HFF-Myc (cell line): ENCODE measurements around the gene TAGAP.

Source experiments
- DNase-seq: peaks from one replicate; pipeline ENCODE4 v3.0.0-alpha.2; 2011; ENCODE audit warnings: low read depth; ENCODE audit errors: extremely low read depth
- H3K4me3 ChIP-seq: replicated peaks from 2 replicates; pipeline ENCODE4 v1.5.1; 2011; ENCODE audit warnings: low read depth, mild to moderate bottlenecking, control low read depth, low read length
- CTCF ChIP-seq: IDR thresholded peaks from 2 replicates; pipeline ENCODE4 v1.5.1; 2012; ENCODE audit warnings: mild to moderate bottlenecking, low read depth, low read length, control low read depth; ENCODE audit errors: missing control alignments

TAGAP gene

DNA sequence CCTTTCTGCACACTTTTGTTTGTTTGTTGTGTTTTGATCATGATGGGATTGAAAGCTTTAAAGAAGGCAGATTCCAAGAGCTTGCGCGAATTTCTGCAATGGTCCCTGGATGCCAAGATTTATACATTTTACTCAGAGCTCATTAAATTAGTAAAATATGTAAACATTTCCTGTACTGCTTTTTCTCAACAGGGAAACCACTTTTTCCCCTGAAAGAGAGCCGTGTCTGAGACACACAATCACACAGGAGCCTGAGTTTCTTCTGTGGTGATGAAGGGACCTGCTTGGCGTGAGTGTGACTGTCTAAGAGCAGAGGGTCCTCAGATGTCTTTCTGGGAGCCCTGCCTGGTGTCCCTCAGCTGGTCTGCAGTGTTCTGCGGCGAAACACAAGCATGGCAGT, 12.1 kb upstream of the TAGAP start:
- TF ChIP-seq CTCF: no peak
- H3K4me3 ChIP-seq: no peak overlapping the region
- no peak for DNase-seq

GRCh38 chr6:159056432-159056831, 11.6 kb upstream of the TAGAP start:
- no peak for DNase-seq
- no peak overlapping the region for H3K4me3 ChIP-seq
- no peak for TF ChIP-seq CTCF

GRCh38 chr6:159056003-159056402, 11.2 kb upstream of the TAGAP start:
- no peak for TF ChIP-seq CTCF
- DNase-seq: no peak
- H3K4me3 ChIP-seq: no peak overlapping the region

GRCh38 chr6:159053781-159054398, 9.1 kb upstream of the TAGAP start:
- no peak for TF ChIP-seq CTCF
- no peak overlapping the region for H3K4me3 ChIP-seq
- no peak for DNase-seq

DNA sequence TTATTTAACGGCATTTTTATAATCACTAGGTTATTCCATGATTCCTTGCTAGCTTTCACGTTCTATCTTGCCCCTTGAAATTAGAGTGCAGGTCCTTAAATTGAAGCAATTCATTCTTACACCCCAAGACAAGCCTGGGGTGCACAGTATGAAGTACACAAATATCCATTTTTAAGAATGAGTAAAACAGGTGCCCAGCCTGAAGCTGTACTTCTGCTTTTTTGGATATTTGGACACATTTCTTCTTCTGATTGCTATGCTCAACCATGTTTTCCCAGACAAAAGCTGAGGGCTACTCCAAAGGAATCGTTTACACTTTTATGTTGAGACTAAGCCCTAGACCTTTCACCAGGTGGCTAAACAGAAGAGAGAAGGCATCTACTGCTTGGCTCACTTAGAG, 7.9 kb upstream of the TAGAP start:
- DNase-seq: no peak
- TF ChIP-seq CTCF: no peak
- no peak overlapping the region for H3K4me3 ChIP-seq

GRCh38 chr6:159047891-159048685, 3.3 kb upstream of the TAGAP start:
- TF ChIP-seq CTCF: no peak
- no peak overlapping the region for H3K4me3 ChIP-seq
- DNase-seq: no peak
